Measurements from ENCODE around the gene TMEM158.

TMEM158 gene

GRCh38 chr3:45199837-45200648 lies 26.0 kb downstream of the TMEM158 start:
- DNase-seq: peak; percentile 94

DNA sequence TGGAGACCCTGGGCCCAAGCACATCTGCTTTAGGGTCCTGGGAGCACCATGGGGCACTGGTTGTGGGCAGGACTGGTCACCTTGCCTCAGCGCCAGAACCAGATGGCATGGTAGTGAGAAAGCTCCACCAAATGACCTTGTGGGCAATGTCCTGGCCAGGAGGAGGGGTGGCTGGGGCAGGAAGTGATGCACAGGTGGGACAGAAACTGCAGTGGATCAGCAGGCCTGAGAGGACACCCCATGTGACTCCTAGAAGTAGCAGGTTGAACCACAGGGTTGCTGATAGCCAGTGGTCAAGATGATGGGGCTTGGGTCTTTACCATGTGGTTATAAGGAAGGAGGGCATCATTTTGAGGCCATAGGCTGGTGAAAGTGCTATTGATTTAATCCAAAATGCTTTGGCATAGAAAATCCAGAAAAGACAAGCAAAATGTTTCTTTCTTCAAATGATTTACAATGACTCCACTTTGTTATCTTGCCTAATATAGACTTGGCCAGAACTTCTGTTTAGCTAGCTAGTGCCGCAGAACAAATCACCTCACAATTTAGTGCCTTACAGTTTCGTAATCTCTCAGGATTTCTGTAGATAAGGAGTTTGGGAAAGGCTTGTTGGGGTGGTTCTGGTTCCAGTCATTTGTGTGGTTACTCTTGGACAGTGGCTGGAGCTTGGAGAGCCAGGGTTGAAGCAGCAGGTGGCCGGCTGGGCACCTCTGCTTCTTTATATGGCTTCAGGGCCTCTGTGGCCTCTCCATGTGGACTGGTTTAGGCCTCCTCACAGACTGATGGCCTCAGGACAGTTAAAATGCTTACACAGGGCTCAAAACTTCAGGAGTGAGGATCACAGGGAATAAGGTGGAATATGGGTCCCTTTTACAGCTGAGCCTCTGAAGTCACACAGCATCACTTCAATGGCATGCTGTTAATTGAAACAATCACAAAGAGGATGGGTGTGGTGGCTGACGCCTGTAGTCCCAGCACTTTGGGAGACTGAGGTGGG lies 27.5 kb downstream of the TMEM158 start:
- DNase-seq: peak; percentile 47

GRCh38 chr3:45194791-45195190 lies 31.3 kb downstream of the TMEM158 start:
- DNase-seq: no peak

- DNase-seq: no peak
These were observed 34.1 kb downstream of the TMEM158 start for GRCh38 chr3:45191924-45192417.

DNA sequence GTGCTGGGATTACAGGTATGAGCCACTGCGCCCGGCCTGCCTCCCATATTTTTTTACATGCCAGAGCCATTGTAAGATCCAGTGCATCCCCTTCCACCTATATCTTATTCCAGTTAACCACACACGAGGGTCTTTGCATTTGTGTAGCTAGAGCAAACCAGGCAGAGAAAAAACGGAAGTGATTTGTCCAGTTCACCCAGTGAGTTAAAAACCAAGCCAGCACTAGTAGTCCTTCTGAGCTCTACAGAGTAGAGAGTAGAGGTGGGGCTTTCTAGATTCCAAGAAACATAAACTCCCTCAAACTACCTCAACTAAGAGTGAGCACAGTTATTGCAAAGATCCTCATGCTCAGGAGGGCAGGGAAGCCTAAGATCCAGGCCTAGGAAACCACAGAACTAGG lies 34.7 kb downstream of the TMEM158 start:
- no peak for DNase-seq

DNA sequence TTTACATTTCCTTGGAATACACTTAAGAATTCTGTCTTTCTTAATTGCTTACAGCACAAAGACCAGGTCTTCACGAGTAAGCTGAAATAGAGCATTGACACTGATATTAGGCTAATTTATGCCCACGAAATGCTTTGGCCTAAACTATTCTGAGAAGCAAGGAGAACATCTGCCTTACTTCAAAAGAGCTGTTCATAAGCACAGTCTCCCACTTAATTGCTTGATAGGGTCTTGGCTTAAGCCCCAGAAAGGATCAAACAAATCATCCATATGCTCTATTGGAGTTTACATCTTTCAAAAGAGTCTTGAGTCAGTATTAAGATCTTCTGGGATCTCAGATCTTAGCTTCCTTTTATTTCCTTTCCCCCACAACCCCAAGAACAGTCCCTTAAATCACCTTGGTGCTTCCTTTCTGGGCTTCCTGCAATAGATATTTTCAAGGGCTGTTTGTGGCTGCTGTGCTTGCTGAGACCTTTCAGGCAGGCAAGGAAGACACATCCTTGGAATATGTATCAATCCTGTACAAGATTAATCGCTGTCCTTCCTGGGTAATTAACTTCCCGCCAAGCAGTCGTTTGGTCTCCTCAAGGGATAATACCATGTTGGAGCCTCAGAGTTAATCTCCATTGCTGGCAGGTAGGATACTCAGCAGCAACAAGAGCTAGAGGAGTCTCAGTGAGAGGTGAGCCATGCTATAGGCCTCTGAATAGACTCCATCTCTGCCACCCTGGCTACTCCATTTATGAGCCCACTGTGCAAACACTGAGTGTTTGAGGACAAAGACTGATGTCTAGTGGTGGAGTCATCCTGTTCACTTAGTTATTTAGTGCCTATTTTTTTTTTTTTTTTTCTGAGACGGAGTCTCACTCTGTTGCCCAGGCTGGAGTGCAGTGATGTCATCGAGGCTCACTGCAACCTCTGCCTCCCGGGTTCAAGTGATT lies 37.1 kb downstream of the TMEM158 start:
- DNase-seq: no peak

- no peak for DNase-seq
These were observed 38.4 kb downstream of the TMEM158 start for GRCh38 chr3:45187694-45188141.

DNA sequence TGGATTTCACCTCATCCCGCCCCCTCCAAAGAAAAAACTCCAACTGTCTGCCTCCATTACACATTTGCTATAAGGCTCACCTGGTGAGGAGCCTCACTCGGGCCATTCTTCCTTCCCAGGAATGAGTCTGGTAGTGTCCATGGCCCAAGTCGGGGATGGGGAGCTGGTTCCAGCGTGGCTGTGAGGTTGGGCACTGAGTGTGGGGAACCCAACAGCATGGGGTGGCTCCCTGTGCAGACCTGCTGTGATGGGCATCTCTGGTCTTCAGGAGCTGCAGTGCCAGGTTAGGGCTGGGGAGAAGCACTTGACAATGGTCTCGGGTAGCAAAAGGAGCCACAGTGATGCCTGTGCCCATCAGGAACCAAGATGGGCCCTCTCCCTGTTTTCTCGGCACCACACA lies 39.2 kb downstream of the TMEM158 start:
- DNase-seq: no peak

- DNase-seq: no peak
These were observed 40.6 kb downstream of the TMEM158 start for GRCh38 chr3:45185461-45185860.

DNA sequence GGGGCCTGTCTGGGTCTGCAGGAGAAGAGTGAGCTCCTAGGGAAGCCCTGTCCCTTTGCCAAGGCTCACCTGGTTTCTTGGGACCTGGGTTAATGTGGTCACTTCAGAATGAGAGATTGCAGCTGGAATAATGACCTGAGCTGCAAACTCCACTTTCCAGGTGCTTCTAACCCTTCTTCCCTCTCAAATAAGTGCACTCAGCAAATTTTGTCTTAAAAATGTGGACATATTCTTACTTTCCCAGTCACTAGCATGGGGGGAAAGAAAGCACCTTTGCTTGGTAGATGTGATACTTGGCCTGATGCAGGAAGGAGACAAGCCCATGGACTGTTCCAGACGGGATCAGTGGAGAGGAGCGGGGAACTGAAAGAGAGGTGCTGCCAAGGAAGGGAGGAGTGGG lies 41.0 kb downstream of the TMEM158 start:
- DNase-seq: no peak

DNA sequence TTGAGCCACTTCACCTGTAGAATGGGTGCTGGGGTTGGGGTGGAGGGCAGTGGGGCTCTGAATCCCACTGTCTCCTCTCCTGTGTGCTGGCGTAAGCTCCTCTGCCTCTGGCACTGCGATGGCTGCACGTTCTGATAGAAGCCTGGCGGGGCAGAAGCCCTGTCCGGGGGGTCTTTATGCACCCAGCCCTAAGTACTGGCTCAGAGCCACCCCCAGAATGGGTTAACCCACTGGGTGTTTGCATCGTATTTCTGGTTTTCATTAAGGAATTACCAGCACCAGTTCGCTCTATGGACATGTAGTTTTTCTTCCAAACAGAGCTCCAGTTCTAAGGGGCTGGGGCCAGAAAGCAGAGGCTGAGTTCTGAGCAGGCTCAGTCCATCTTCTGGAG lies 42.2 kb downstream of the TMEM158 start:
- DNase-seq: no peak

DNA sequence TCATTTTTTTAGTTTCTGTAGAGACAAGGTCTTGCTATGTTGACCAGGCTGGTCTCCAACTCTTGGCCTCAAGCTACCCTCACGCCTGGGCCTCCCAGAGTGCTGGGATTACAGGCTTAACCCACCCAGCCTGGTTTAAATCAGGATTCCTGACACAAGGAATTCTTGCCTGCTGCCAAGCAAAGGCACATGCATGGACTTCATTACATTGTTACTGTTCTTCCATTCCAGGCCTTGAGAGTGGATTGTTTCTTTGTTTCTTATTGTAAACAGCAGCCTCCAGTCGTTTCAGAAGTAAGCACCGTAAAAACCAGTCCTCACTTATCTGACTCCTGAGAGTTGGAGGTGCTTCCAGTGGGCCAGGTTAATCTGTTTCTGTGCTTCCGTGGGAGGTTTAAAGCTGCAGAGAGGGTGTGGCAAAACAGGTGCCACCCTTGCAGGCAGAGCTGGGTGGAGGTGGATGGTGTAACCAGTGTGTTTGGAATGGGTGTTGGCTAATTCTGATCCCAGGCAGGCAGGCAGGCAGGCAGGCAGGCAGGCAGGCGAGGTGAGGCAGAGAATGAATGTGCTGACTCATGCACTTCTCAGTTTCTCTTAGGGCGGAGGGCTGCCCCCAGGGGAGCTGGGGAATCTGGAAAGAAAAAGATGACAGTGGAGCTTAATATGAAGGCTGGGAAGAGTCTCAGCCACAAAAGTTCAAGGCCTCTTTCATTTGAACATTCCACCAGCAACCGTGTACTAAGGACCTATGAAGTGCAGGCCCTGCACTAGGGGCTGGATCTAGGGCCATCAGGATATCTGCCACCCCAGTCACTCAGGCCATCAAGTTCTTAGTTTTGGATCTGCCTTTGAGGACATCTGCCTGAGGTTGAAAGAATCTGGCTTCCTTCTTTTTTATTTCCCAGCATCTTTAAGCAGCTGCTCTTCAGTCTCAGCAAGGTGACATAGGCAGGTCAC lies 42.9 kb downstream of the TMEM158 start:
- peak; percentile 82 for DNase-seq

GRCh38 chr3:45181496-45181895 lies 44.6 kb downstream of the TMEM158 start:
- no peak for DNase-seq

- DNase-seq: no peak
These were observed 45.2 kb downstream of the TMEM158 start for GRCh38 chr3:45180899-45181298.

GRCh38 chr3:45180051-45180450 lies 46.0 kb downstream of the TMEM158 start:
- DNase-seq: peak; percentile 85

GRCh38 chr3:45179163-45179562 lies 46.9 kb downstream of the TMEM158 start:
- no peak for DNase-seq

DNA sequence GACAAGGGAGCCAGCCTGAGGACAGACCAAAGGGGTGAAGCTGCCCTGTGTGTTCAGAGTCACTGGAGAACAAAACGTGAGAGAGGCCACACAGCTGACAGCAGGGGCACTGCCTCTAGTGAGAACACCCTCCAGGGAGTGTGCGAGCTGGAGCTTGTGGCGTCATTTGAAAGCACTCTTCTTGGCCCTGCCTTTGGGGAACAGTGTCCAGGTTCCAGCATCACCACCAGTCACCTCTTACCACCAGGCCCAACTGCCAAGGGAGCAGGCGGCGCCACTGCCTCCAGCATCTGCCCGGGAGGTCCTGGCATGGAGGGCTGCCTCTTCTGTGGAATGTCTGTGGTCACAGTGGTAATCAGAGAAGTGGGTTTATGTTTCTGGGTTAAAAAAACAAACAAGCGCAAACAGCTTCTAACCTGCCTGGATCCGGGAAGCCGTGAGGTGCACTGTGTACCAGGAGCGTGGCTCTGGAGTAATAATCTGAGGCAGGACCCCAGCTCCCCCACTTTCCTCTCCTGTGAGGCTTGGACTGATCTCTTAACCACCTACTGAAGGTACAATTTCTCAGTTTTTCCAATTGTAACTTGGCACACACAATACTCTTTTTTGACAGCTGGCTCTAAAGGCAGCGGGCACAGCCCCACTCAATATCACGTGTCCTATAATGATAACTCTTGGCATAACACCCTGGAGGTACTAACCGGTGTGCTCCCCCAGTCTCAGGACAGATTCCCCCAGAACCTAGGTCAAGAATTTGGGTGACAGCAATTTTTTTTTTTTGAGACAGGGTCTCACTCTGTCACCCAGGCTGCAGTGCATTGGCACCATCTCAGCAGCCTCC lies 47.7 kb downstream of the TMEM158 start:
- DNase-seq: peak; percentile 78

GRCh38 chr3:45176912-45177311 lies 49.2 kb downstream of the TMEM158 start:
- DNase-seq: no peak

Measured in fibroblast of skin of back (primary cell).